Natural killer cell (primary cell): ENCODE measurements around the gene CEMIP. TPM values are rescaled to one million over a fixed set of nuclear protein-coding genes. Genes with fewer than 3 reads are reported as not detected.

ENCODE experiments used
- ATAC-seq, 3 donors: fragments of 150-1000 bp in 2 of 3; fragments of 200-7000 bp in 1 of 3; cut with Tn5 transposase; 1 replicate in 1 of 3; 2 replicates in 2 of 3; pipeline ENCODE4 v1.10.0; 2021; ENCODE audit warnings: mild to moderate bottlenecking in 2 of 3, moderate library complexity in 2 of 3
- DNase-seq, 2 donors: peaks; one replicate each; pipeline versions ENCODE4 v3.0.0 to v3.0.0-alpha.2; 2013 to 2021; ENCODE audit warnings: mixed read lengths in 1 of 2
- H3K27ac ChIP-seq: one replicate; pipeline ENCODE4 v1.5.1; 2013; ENCODE audit warnings: mild to moderate bottlenecking, low read length
- H3K27me3 ChIP-seq: one replicate; pipeline ENCODE4 v1.6.1; 2013; ENCODE audit warnings: low read length; ENCODE audit not compliant: control insufficient read depth, insufficient read depth
- H3K36me3 ChIP-seq: one replicate; pipeline ENCODE4 v1.6.1; 2013; ENCODE audit warnings: low read length; ENCODE audit not compliant: control insufficient read depth, insufficient read depth
- H3K4me1 ChIP-seq: one replicate; pipeline ENCODE4 v1.6.1; 2013; ENCODE audit warnings: low read length; ENCODE audit not compliant: control insufficient read depth, insufficient read depth
- H3K4me3 ChIP-seq: one replicate; pipeline ENCODE4 v1.5.1; 2013; ENCODE audit warnings: low read length
- H3K9me3 ChIP-seq: one replicate; pipeline ENCODE4 v1.6.1; 2013; ENCODE audit warnings: low read length; ENCODE audit not compliant: control insufficient read depth, insufficient read depth
- H3K27ac Mint-ChIP-seq, 2 donors: one replicate each; pipeline ENCODE4 v1.8.0; 2022; ENCODE audit warnings: mild to moderate bottlenecking in 2 of 2, mixed read lengths in 2 of 2, moderate library complexity in 1 of 2
- H3K27me3 Mint-ChIP-seq, 2 donors: one replicate each; pipeline ENCODE4 v1.8.0; 2022; ENCODE audit warnings: low read depth in 2 of 2, mixed read lengths in 2 of 2
- H3K36me3 Mint-ChIP-seq: one replicate; pipeline ENCODE4 v1.8.0; 2022; ENCODE audit warnings: mixed read lengths
- H3K4me1 Mint-ChIP-seq, 2 donors: one replicate each; pipeline ENCODE4 v1.8.0; 2022; ENCODE audit warnings: mixed read lengths in 2 of 2
- H3K4me3 Mint-ChIP-seq: one replicate; pipeline ENCODE4 v1.8.0; 2022; ENCODE audit warnings: mild to moderate bottlenecking, moderate library complexity, mixed read lengths
- H3K9me3 Mint-ChIP-seq, 2 donors: one replicate each; pipeline ENCODE4 v1.8.0; 2022; ENCODE audit warnings: mixed read lengths in 2 of 2
- WGBS: methylation state at CpG from one replicate; pipeline ENCODE4 v1.1.7; 2013; ENCODE audit warnings: missing lambda C conversion rate; ENCODE audit not compliant: insufficient coverage; 5-methylcytosine and 5-hydroxymethylcytosine counted together
- intact Hi-C: fragments of 100-400 bp; cut with micrococcal nuclease; formaldehyde crosslinking; loops from one replicate; pipeline ENCODE4 v1.14.2; 2022
- total RNA-seq, 4 donors: library from RNA; stranded (reverse); fragments of 120-200 nt in 1 of 4; gene quantifications; one replicate each; pipeline versions ENCODE4 v1.2.3 to v1.2.4, GENCODE V29; 2013 to 2022
- TF ChIP-seq, protein P1 (sequence below): fragments of 200-600 bp; IDR thresholded peaks from one replicate; pipeline ENCODE4 v1.8.0; 2022; ENCODE audit warnings: antibody characterized with exemption

CEMIP gene
- total RNA-seq, 3 donors from 2014 or later (not counting 1 experiment from before 2014, with no cell fraction given) = 0.07 to 0.82 TPM; not detected in 1

GRCh38 chr15:80942746-80943565, 163.8 kb downstream of the CEMIP start:
- WGBS = 96% methylated on average over 16 of the region's 16 CpGs
- H3K36me3 ChIP-seq = peaks cover 22% of the 10 kb centered on the region
- ATAC-seq (no peak), DNase-seq (no peak)
- H3K27me3 ChIP-seq = no peaks in the 10 kb centered on the region
- H3K9me3 ChIP-seq = no peaks in the 10 kb centered on the region
- no peak overlapping the region for H3K4me3 Mint-ChIP-seq
- no peak overlapping the region for H3K27ac Mint-ChIP-seq
- H3K36me3 Mint-ChIP-seq = peaks cover 4% of the 10 kb centered on the region
- intact Hi-C loops = no loop called here
- no peak overlapping the region for H3K4me3 ChIP-seq
- no peaks in the 10 kb centered on the region for H3K27me3 Mint-ChIP-seq
- H3K27ac ChIP-seq = no peak overlapping the region
- no peaks in the 10 kb centered on the region for H3K4me1 Mint-ChIP-seq
- no peaks in the 10 kb centered on the region for H3K4me1 ChIP-seq
- TF ChIP-seq, protein P1, sequence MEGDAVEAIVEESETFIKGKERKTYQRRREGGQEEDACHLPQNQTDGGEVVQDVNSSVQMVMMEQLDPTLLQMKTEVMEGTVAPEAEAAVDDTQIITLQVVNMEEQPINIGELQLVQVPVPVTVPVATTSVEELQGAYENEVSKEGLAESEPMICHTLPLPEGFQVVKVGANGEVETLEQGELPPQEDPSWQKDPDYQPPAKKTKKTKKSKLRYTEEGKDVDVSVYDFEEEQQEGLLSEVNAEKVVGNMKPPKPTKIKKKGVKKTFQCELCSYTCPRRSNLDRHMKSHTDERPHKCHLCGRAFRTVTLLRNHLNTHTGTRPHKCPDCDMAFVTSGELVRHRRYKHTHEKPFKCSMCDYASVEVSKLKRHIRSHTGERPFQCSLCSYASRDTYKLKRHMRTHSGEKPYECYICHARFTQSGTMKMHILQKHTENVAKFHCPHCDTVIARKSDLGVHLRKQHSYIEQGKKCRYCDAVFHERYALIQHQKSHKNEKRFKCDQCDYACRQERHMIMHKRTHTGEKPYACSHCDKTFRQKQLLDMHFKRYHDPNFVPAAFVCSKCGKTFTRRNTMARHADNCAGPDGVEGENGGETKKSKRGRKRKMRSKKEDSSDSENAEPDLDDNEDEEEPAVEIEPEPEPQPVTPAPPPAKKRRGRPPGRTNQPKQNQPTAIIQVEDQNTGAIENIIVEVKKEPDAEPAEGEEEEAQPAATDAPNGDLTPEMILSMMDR = no peak
- no peaks in the 10 kb centered on the region for H3K9me3 Mint-ChIP-seq

- no peaks in the 10 kb centered on the region for H3K9me3 ChIP-seq
- intact Hi-C loops = no loop called here
- no peak overlapping the region for H3K4me3 ChIP-seq
- H3K36me3 Mint-ChIP-seq = peaks cover 6% of the 10 kb centered on the region
- H3K27ac Mint-ChIP-seq = no peak overlapping the region
- DNase-seq (no peak), ATAC-seq (no peak)
- H3K4me1 Mint-ChIP-seq = no peaks in the 10 kb centered on the region
- H3K27ac ChIP-seq = no peak overlapping the region
- TF ChIP-seq, protein P1 = no peak
- no peaks in the 10 kb centered on the region for H3K27me3 ChIP-seq
- 100% methylated on average over 3 of the region's 3 CpGs for WGBS
- no peaks in the 10 kb centered on the region for H3K9me3 Mint-ChIP-seq
- no peaks in the 10 kb centered on the region for H3K27me3 Mint-ChIP-seq
- no peaks in the 10 kb centered on the region for H3K4me1 ChIP-seq
- H3K36me3 ChIP-seq = peaks cover 40% of the 10 kb centered on the region
- no peak overlapping the region for H3K4me3 Mint-ChIP-seq
Measured at GRCh38 chr15:80944818-80945217, 165.6 kb downstream of the CEMIP start.

DNA sequence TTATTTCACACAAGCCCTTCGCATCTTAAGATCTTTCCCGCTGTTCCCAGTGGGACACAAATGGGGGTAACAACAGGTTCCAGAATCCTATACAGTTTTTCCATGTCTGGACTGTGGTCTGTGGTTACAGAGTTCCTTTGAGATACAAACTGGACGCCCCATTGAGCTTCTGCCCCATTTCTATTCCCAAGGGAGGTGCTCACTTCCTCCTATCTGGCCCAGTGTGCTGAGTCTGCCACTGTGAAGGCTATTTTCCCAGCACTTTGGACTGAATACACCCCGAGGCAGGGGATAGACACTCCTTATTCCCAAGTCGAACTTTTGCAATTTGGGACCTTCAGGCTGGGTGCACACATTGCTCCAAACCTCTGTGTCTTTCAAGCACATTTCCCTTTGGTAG, 166.4 kb downstream of the CEMIP start:
- no peak overlapping the region for H3K27ac ChIP-seq
- H3K36me3 ChIP-seq = peaks cover 45% of the 10 kb centered on the region
- no peak for ATAC-seq
- peaks cover 6% of the 10 kb centered on the region for H3K36me3 Mint-ChIP-seq
- H3K4me1 ChIP-seq = no peaks in the 10 kb centered on the region
- H3K27ac Mint-ChIP-seq = no peak overlapping the region
- H3K4me1 Mint-ChIP-seq = no peaks in the 10 kb centered on the region
- intact Hi-C loops = no loop called here
- no peak overlapping the region for H3K4me3 Mint-ChIP-seq
- H3K27me3 Mint-ChIP-seq = no peaks in the 10 kb centered on the region
- TF ChIP-seq, protein P1 = no peak
- no peaks in the 10 kb centered on the region for H3K9me3 Mint-ChIP-seq
- H3K27me3 ChIP-seq = no peaks in the 10 kb centered on the region
- 92% methylated on average over 5 of the region's 5 CpGs for WGBS
- no peak overlapping the region for H3K4me3 ChIP-seq
- no peak for DNase-seq
- H3K9me3 ChIP-seq = no peaks in the 10 kb centered on the region

DNA sequence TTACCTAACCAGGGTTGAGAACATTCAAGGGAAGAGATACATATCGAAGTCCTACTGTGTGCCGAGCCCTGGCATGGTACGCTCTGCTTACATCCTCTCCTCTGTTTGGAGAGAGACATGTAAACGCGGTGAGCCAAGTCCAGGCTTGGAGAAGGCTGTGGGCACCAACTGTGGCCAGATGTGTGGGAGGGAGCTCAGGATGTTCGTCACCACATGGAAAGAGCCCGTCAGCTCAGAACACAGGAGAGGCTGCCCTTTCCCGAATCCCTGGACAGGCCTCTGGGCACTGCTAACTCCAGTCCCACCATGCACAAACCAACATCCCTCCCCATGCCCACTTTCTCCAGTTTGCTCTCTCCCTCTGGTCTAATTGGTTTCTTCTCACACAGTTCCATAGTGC, 167.4 kb downstream of the CEMIP start:
- Mint-ChIP-seq H3K27me3 (no peaks in the 10 kb centered on the region), H3K36me3 (peaks cover 6% of the 10 kb centered on the region), H3K4me1 (no peaks in the 10 kb centered on the region), H3K4me3 (no peak overlapping the region), H3K27ac (no peak overlapping the region), H3K9me3 (no peaks in the 10 kb centered on the region)
- intact Hi-C loops = no loop called here
- ATAC-seq = no peak
- no peak overlapping the region for H3K27ac ChIP-seq
- H3K9me3 ChIP-seq = no peaks in the 10 kb centered on the region
- TF ChIP-seq, protein P1 = no peak
- H3K4me1 ChIP-seq = no peaks in the 10 kb centered on the region
- H3K27me3 ChIP-seq = no peaks in the 10 kb centered on the region
- H3K4me3 ChIP-seq = no peak overlapping the region
- WGBS = 95% methylated on average over 8 of the region's 8 CpGs
- DNase-seq = no peak
- H3K36me3 ChIP-seq = peaks cover 54% of the 10 kb centered on the region
